Breast epithelium (tissue), 4 donors: ENCODE results near the gene METTL9. TPM values are rescaled to one million over a fixed set of nuclear protein-coding genes. Genes with fewer than 3 reads are reported as not detected.
A peak's percentile ranks its signal among the peaks of the same experiment; 100 is the strongest.
"Not testable (repeated sequence)": the region's sequence is repeated elsewhere in the genome, so short reads cannot be mapped to it uniquely, and the experiment has no call there.

Experiments used
- DNase-seq, 2 donors: peaks; one replicate each; pipeline ENCODE4 v3.0.0-alpha.2; 2019; ENCODE audit warnings: low spot score in 2 of 2
- H3K27ac ChIP-seq, 2 donors: fragments of 200-600 bp; sonication (generic) in 1 of 2; one replicate each; pipeline ENCODE4 v1.5.1; 2016 to 2019; ENCODE audit warnings: mild to moderate bottlenecking in 1 of 2
- H3K27me3 ChIP-seq, 2 donors: fragments of 200-600 bp; sonication (generic) in 1 of 2; one replicate each; pipeline versions ENCODE4 v1.5.1 to v1.6.0; 2017 to 2019; ENCODE audit warnings: control low read depth in 1 of 2, mild to moderate bottlenecking in 1 of 2
- H3K36me3 ChIP-seq: fragments of 200-600 bp; one replicate; pipeline ENCODE4 v1.5.1; 2019
- H3K4me1 ChIP-seq, 2 donors: fragments of 200-600 bp; sonication (generic); one replicate each; pipeline ENCODE4 v1.5.1; 2016 to 2019; ENCODE audit warnings: control low read depth in 1 of 2
- H3K4me3 ChIP-seq, 3 donors: fragments of 200-600 bp; sonication (generic); 1 replicate in 2 of 3; 2 replicates in 1 of 3; pipeline ENCODE4 v1.5.1; 2016 to 2019; ENCODE audit warnings: mild to moderate bottlenecking in 3 of 3, moderate library complexity in 2 of 3
- H3K9me3 ChIP-seq, 2 donors: fragments of 200-600 bp; sonication (generic) in 1 of 2; one replicate each; pipeline ENCODE4 v1.5.1; 2016 to 2019; ENCODE audit warnings: control low read depth in 1 of 2
- CTCF ChIP-seq, 3 donors: fragments of 450-650 bp; IDR thresholded peaks; one replicate each; pipeline ENCODE4 v1.5.1; 2016 to 2017; ENCODE audit warnings: antibody characterized with exemption in 3 of 3, mild to moderate bottlenecking in 3 of 3, moderate library complexity in 3 of 3
- POLR2A ChIP-seq: fragments of 450-650 bp; IDR thresholded peaks from one replicate; pipeline ENCODE4 v1.6.1; 2016; ENCODE audit warnings: antibody characterized with exemption, mild to moderate bottlenecking, moderate library complexity
- POLR2AphosphoS5 ChIP-seq, 3 donors: sonication (generic); formaldehyde crosslinking; IDR thresholded peaks; one replicate each; pipeline ENCODE4 v1.6.1; 2017; ENCODE audit warnings: antibody characterized with exemption in 3 of 3
- intact Hi-C: fragments of 100-400 bp; cut with DNase I; formaldehyde crosslinking; loops from one replicate; pipeline ENCODE4 v1.15.1; 2023; ENCODE audit warnings: low total_unique reads
- total RNA-seq, 3 donors: library from RNA; depleted of rRNA; stranded (reverse); fragments of >200 nt; gene quantifications; one replicate each; pipeline ENCODE4 v1.1.0, GENCODE V29; 2016

METTL9 gene
- total RNA-seq, 3 donors from 2014 or later, result 121 to 162 (median 136) TPM

GRCh38 chr16:21566891-21567414, 32.4 kb upstream of the METTL9 start:
- Histone ChIP-seq H3K27ac (no peak overlapping the region), H3K27me3 (no peaks in the 10 kb centered on the region), H3K4me1 (no peaks in the 10 kb centered on the region), H3K9me3 (no peaks in the 10 kb centered on the region), H3K36me3 (no peaks in the 10 kb centered on the region), H3K4me3 (no peak overlapping the region)
- intact Hi-C loops, result no loop called here
- DNase-seq, result peak in 1 of 2 donors; percentile 43
- TF ChIP-seq POLR2AphosphoS5 (IDR thresholded peaks at IDR 0.05), result no peak
- TF ChIP-seq CTCF (IDR thresholded peaks at IDR 0.05), result no peak
- no peak for TF ChIP-seq POLR2A

GRCh38 chr16:21567496-21567895, 31.9 kb upstream of the METTL9 start:
- H3K4me3 ChIP-seq, H3K27me3 ChIP-seq, H3K36me3 ChIP-seq, H3K4me1 ChIP-seq, H3K27ac ChIP-seq, H3K9me3 ChIP-seq, intact Hi-C loops: not testable (repeated sequence)
- DNase-seq, result peak in 1 of 2 donors; percentile 14

DNA sequence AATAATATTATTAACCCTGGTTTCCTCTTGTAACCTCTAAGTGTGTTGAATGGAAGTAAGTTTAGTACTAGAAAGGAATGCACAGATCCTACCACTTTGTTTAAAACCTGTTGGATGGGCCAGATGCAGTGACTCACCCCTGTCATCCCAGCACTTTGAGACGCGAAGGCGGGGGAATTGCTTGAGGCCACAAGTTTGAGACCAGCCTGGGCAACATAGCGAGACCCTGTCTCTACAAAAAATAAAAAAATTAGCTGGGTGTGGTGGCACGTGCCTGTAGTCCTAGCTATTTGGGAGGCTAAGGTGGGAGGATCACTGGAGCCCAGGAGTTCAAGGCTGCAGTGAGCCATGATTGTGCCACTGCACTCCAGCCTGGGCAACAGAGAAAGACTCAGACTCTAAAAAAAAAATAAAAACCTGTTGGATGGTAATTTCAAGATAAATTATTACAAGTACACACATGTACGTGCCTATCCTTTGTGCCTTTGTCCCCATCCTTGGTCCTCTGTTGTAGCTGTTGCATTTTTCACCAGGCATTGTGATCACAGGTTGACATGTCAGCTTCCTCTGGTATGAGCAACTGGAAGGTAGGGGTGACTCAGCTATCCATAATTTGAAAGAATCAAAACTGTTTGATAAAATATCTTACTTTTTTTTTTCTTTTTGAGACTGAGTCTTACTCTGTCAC, 30.7 kb upstream of the METTL9 start:
- DNase-seq, result peak in 1 of 2 donors; percentile 27
- intact Hi-C loops, result no loop called here
- Histone ChIP-seq H3K4me3 (no peak overlapping the region), H3K36me3 (no peaks in the 10 kb centered on the region), H3K9me3 (no peaks in the 10 kb centered on the region), H3K4me1 (no peaks in the 10 kb centered on the region), H3K27ac (no peak overlapping the region), H3K27me3 (no peaks in the 10 kb centered on the region)
- TF ChIP-seq POLR2A (no peak), CTCF (IDR thresholded peaks at IDR 0.05) (no peak), POLR2AphosphoS5 (IDR thresholded peaks at IDR 0.05) (no peak)

DNA sequence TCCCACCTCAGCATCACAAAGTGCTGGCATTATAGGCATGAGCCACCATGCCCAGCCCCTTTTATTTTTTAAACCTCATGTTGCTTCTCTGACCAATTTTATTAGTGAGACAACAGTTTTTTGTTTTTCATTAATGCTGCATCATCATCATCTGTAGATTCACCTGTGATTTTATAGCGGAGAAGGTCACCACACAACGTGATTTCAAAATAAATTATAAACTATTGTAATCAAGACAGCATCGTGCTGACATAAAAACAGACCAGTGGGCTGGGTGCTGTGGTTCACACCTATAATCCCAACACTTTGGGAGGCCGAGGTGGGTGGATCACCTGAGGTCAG, 28.7 kb upstream of the METTL9 start:
- Histone ChIP-seq H3K4me3 (no peak overlapping the region), H3K9me3 (no peaks in the 10 kb centered on the region), H3K27me3 (no peaks in the 10 kb centered on the region), H3K36me3 (no peaks in the 10 kb centered on the region), H3K27ac (no peak overlapping the region), H3K4me1 (no peaks in the 10 kb centered on the region)
- TF ChIP-seq POLR2A, result no peak
- no peak for TF ChIP-seq POLR2AphosphoS5 (IDR thresholded peaks at IDR 0.05)
- no peak for TF ChIP-seq CTCF (IDR thresholded peaks at IDR 0.05)
- peak in 1 of 2 donors; percentile 35 for DNase-seq
- intact Hi-C loops, result no loop called here

DNA sequence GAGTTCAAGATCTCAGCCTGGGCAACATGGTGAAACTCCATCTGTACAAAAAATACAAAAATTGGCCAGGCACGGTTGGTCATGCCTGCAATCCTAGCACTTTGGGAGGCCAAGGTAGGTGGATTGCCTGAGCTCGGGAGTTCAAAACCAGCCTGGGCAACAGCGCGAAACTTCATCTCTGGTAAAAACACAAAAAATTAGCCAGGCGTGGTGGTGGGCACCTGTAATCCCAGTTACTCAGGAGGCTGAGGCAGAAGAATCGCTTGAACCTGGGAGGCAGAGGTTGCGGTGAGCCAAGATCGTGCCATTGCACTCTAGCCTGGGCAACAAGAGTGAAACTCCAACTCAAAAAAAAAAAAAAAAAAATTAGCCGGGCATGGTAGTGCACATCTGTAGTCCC, 25.9 kb upstream of the METTL9 start:
- intact Hi-C loops, H3K4me1 ChIP-seq, DNase-seq, H3K9me3 ChIP-seq, H3K27me3 ChIP-seq, H3K36me3 ChIP-seq, H3K27ac ChIP-seq, H3K4me3 ChIP-seq: not testable (repeated sequence)

- Histone ChIP-seq H3K9me3 (no peaks in the 10 kb centered on the region), H3K27me3 (no peaks in the 10 kb centered on the region), H3K36me3 (no peaks in the 10 kb centered on the region), H3K27ac (no peak overlapping the region), H3K4me3 (no peak overlapping the region), H3K4me1 (no peaks in the 10 kb centered on the region)
- peak in 1 of 2 donors; percentile 43 for DNase-seq
- TF ChIP-seq CTCF (IDR thresholded peaks at IDR 0.05), result no peak
- no peak for TF ChIP-seq POLR2A
- no peak for TF ChIP-seq POLR2AphosphoS5 (IDR thresholded peaks at IDR 0.05)
- intact Hi-C loops, result no loop called here
Measured at GRCh38 chr16:21574372-21574771, 25.0 kb upstream of the METTL9 start.

GRCh38 chr16:21576323-21576722, 23.1 kb upstream of the METTL9 start:
- DNase-seq, result peak in 1 of 2 donors; percentile 40
- H3K27me3 ChIP-seq, H3K27ac ChIP-seq, H3K36me3 ChIP-seq, H3K4me3 ChIP-seq, H3K4me1 ChIP-seq, H3K9me3 ChIP-seq, intact Hi-C loops: not testable (repeated sequence)

DNA sequence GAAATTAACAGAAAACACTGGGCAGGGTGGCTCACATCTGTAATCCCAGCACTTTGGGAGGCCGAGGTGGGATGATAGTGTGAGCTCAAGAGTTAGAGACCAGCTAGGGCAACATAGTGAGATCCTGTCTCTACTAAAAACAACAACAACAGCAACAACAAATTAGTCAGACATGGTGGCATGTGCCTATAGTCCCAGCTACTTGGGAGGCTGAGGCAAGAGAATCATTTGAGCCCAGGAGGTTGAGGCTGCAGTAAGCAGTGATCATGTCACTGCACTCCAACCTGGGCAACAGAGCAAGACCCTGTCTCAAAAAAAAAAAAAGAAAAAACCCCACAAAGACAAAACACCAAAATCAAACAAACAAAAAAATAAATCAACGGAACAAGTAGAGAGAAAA, 21.9 kb upstream of the METTL9 start:
- H3K27ac ChIP-seq, DNase-seq, H3K9me3 ChIP-seq, H3K4me1 ChIP-seq, H3K4me3 ChIP-seq, H3K27me3 ChIP-seq, intact Hi-C loops, H3K36me3 ChIP-seq: not testable (repeated sequence)

DNA sequence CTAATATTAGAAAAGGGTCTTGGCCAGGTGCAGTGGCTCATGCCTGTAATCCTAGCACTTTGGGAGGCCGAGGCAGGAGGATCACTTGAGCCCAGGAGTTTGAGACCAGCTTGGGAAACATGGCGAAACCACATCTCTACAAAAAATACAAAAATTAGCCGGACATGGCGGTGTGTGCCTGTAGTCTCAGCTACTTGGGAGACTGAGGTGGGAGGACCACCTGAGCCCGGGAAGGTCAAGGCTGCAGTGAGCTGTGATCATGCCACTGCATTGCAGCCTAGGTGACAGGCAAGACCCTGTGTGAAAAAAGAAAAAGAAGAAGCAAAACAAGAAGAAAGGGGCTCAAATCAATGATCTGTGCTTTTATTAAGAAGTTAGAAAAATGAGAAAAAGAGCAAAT, 21.1 kb upstream of the METTL9 start:
- DNase-seq, H3K4me1 ChIP-seq, H3K9me3 ChIP-seq, H3K27ac ChIP-seq, intact Hi-C loops, H3K4me3 ChIP-seq, H3K27me3 ChIP-seq, H3K36me3 ChIP-seq: not testable (repeated sequence)
